AG09309 (cell line): Measurements from ENCODE around the gene CTNNB1.

Source experiments
- DNase-seq: peaks from one replicate; pipeline ENCODE4 v3.0.0-alpha.2; 2010; ENCODE audit warnings: low read depth
- H3K4me3 ChIP-seq: 2 replicates; pipeline ENCODE4 v1.5.1; 2011; ENCODE audit warnings: mild to moderate bottlenecking, low read depth, low read length, moderate library complexity; ENCODE audit not compliant: control insufficient read depth
- CTCF ChIP-seq: IDR thresholded peaks from 2 replicates; pipeline ENCODE4 v1.5.1; 2011; ENCODE audit warnings: mild to moderate bottlenecking, low read depth, low read length, inconsistent platforms; ENCODE audit not compliant: insufficient read depth, control insufficient read depth; ENCODE audit errors: missing control alignments

The CTNNB1 gene

GRCh38 chr3:41198950-41199865, at the start of gene CTNNB1:
CTNNB1 (plus strand) TSS chr3:41199505; CDS start chr3:41224069, 24,564 bp downstream.
- TF ChIP-seq CTCF, result no peak
- H3K4me3 ChIP-seq, result peak within 1 kb of the TSS; percentile 95
- peak; percentile 93 for DNase-seq

- TF ChIP-seq CTCF, result no peak
- H3K4me3 ChIP-seq, result no peak overlapping the region
- DNase-seq, result no peak
Observed at GRCh38 chr3:41155834-41156233, 43.5 kb upstream of the CTNNB1 start.

GRCh38 chr3:41158947-41159346, 40.4 kb upstream of the CTNNB1 start:
- no peak for TF ChIP-seq CTCF
- DNase-seq, result no peak
- H3K4me3 ChIP-seq, result no peak overlapping the region

GRCh38 chr3:41159588-41160189, 39.6 kb upstream of the CTNNB1 start:
- DNase-seq, result no peak
- no peak for TF ChIP-seq CTCF
- H3K4me3 ChIP-seq, result no peak overlapping the region

- DNase-seq, result no peak
- no peak overlapping the region for H3K4me3 ChIP-seq
- TF ChIP-seq CTCF, result no peak
Observed at GRCh38 chr3:41162541-41162940, 36.8 kb upstream of the CTNNB1 start.

GRCh38 chr3:41163006-41163405, 36.3 kb upstream of the CTNNB1 start:
- no peak for DNase-seq
- no peak for TF ChIP-seq CTCF
- H3K4me3 ChIP-seq, result no peak overlapping the region
